Uterus (tissue), 2 donors: ENCODE results near the gene SERPINB2.

Experiments
- CTCF ChIP-seq, 4 experiments: fragments of 200-600 bp in 2 of 4; fragments of 450-650 bp in 2 of 4; sonication (generic) in 2 of 4; IDR thresholded peaks; one replicate each; pipeline ENCODE4 v1.5.1; 2016 to 2019; ENCODE audit warnings: antibody characterized with exemption in 4 of 4, mild to moderate bottlenecking in 2 of 4, moderate library complexity in 1 of 4
- POLR2A ChIP-seq, 2 donors: fragments of 450-650 bp; IDR thresholded peaks; one replicate each; pipeline ENCODE4 v1.6.1; 2016; ENCODE audit warnings: antibody characterized with exemption in 2 of 2, mild to moderate bottlenecking in 1 of 2, moderate library complexity in 1 of 2

DNA sequence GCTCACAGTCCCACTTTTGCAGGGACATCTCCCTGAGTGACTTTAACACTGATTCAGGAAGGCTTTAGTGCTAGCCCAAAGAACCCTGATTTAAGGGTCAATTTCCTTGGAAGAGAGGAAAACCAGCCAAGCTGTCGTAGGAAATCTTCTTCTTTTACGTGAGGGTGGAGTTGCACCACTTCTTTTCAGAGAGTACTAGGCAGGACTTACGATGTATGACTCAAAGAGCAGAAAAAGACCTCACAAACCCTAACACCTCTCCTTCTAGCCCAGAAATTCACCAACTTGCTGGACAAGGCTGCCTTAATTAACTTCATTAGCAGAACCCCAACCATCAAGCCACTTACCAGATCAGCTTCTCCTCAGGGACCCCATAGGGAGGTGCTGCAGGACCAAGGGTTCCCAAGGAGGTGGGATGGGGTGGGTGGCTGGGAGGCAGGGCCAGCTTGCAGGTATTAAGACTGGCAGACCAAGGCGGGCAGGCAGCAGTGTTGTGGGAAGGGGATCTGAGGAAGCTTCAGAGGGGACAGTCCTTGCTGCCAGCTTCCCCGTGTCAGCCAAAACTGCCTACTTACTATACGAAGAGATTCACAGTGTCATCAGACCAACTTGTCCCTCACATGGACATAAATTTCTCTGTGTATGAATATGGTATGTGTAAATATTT is 6.7 kb downstream of the SERPINB2 start:
- TF ChIP-seq POLR2A (IDR thresholded peaks at IDR 0.05) (no peak), CTCF (IDR thresholded peaks at IDR 0.05) (no peak)
